Activated CD4-positive, alpha-beta T cell treated with anti-CD3 and anti-CD28 coated beads, Interleukin-2, Interleukin-4, amounts not matched to agents 100 ng/mL and 50 ng/mL, durations not matched to agents 16 hours and 8 hours (primary cell): ENCODE results near the gene RNF151.

Source experiments
- DNase-seq: peaks from one replicate; pipeline ENCODE4 v3.0.0-alpha.2; 2020; ENCODE audit warnings: low spot score

RNF151 gene

GRCh38 chr16:1991588-1991947 is 24.9 kb downstream of the RNF151 start:
- no peak for DNase-seq

GRCh38 chr16:1991948-1992703 is 25.5 kb downstream of the RNF151 start:
- DNase-seq: peak; percentile 98

GRCh38 chr16:1992704-1993317 is 26.2 kb downstream of the RNF151 start:
- DNase-seq: no peak

- DNase-seq: peak; percentile 62
These were observed 27.1 kb downstream of the RNF151 start for GRCh38 chr16:1993731-1994131.

DNA sequence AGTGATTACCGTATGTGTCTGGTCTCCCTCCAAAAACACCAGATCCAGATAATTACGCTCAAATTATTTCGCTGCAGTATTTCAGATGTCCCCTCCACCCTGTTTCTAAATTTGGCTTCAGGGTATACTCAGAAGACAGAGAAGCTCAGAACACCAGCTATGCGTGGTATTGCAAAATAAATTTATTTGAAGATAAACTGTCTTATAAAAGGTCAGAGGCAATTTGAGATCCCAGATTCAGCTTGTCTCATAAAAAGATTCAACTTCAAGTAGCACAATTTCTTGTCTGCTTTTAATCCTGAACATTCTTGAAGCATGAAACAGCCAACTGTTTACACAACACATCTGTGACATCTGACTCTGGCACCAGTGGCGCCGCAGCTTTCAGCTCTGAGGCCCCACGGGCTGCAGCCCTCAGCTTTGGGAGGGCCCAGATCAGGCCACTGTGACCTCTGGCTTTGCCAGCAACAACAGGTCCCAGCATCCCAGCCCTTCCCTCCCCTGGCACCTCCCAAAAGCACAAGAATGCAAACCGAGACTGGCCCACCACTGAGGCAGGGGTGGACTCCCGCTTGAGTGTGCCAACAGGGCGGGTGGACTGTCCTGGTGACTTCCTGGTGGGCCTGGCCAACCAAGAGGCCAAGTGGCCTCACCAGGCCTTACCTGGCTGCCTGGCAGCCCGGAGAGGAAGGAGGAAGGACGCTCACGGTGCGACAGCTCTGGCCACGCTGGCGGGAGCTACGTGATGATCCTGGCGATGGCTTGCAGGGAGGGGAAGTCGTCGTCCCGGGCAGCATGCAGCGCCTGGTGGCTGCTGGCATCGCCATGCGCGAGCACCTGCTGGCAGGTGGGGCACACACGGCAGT is 31.1 kb downstream of the RNF151 start:
- no peak for DNase-seq

DNA sequence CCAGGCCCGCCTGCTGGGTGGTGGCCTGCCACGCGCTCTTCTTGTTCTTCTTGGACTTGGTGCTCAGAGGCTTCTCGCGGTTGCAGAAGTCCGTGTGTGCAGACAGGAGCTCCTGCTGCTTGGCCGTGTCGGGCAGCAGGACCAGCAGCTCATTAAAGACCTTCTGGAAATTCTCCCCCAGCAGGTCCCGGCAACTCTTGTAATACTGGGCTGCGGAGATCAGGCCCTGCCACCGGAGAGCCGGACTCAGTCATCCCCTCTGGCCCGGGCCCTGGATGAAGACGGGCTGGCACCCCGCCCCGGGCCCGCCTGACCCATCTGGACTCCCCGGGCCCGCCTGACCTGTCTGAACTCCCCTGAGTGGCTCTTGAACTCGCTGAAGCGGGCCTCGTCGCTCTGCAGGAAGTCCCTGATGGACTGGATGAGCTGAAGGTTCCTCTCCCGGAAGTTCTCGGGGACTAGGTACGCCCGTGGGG is 31.7 kb downstream of the RNF151 start:
- DNase-seq: no peak

GRCh38 chr16:1998852-1999801 is 32.5 kb downstream of the RNF151 start:
- DNase-seq: no peak

DNA sequence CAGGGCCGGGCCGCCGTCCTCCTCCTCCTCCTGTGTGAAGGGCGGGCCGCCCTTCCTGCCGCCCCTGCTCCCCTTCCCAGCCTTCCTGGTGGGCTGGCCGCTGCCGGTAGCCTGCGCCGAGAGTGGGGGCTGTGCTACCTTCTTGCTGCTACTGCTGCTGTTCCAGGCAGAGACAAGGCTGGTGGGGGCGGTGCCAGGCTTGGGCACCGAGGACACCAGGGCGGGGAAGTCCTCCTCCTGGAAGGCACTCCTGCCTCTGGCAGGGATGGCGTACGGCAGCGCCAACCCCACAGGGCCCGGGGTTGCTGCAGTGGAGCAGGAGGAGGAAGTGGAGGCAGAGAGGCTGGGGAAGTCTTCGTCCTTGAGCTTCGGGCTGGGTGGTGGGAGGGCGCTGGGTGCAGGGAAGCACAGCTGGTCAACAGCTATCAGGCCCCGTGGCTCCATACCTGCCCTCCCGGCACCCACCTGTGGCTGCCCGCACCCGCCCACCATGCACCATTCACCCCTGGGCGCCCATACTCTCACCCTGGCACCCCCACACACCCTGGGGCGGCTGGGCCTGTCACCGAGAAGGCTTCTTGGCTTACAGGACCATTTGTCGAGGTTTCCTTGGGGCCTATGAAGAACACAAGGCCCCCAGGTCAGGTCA is 33.3 kb downstream of the RNF151 start:
- no peak for DNase-seq

GRCh38 chr16:2001035-2001434 is 34.4 kb downstream of the RNF151 start:
- no peak for DNase-seq

- DNase-seq: no peak
These were observed 35.0 kb downstream of the RNF151 start for GRCh38 chr16:2001456-2002355.

DNA sequence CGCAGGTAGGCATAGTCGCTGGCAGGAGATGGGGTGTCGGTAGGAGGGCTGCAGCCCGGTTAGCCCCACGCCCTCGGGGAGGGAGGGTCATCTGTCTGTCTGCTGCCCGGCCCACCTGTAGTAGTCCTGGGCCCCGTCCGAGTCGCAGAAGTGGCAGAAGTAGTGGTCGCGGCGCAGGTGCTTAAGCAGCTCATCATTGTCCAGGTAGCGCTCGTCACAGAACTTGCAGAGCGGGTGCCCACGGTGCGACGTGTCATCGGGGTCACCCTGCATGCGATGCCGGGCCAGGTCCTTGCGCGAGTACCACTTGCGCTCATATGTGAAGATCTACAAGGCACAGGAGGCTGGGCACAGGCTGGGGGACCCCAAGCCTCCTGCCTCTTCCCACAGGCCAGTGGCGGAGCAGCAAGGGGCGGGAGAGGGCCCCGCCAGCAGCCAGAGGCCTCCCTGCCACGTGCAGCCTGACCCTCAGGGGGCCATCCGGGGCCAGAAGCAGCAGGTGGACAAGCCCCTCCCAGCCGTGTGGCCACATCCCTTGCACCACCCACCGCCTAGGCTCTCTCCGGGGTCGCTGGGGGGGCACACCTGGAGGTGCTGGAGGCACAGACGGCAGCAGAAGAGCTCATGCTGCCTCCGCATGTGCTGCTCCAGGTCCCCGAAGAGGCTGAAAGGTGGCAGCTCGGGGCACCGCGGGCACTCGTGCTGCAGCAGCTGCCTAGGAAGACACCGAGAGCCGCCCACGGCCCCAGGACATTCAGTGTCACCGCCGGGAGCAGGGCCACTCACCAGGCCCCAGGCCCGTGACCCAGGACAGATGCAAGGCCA is 36.0 kb downstream of the RNF151 start:
- DNase-seq: no peak

DNA sequence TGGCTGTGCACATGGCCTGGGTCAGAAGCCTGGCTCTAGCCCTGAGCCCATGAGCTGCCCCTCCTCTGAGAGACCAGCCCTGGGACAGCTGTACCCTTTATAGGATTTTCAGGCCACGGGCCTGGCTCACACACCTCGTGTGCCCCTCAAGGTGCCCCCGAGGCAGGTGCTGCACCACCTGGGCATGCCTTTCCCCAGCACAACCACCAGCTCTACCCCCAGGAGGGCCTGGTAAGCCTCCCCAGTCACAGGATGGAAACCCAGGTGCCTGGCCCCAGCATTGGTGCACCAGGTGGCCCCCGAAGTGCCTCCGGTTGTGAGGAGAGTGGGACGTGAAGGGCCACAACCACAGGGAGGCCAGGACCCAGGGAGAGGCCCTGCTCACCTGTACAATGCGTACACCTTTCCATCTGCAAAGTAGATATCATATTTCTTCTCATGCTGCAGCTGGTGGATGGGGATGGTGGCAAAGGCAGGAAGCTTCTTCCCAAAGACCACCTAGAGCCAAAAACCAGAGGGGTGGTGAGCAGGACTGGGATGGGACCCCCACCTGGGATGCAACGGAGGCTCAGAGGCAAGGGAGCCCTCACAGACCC is 36.7 kb downstream of the RNF151 start:
- DNase-seq: no peak

DNA sequence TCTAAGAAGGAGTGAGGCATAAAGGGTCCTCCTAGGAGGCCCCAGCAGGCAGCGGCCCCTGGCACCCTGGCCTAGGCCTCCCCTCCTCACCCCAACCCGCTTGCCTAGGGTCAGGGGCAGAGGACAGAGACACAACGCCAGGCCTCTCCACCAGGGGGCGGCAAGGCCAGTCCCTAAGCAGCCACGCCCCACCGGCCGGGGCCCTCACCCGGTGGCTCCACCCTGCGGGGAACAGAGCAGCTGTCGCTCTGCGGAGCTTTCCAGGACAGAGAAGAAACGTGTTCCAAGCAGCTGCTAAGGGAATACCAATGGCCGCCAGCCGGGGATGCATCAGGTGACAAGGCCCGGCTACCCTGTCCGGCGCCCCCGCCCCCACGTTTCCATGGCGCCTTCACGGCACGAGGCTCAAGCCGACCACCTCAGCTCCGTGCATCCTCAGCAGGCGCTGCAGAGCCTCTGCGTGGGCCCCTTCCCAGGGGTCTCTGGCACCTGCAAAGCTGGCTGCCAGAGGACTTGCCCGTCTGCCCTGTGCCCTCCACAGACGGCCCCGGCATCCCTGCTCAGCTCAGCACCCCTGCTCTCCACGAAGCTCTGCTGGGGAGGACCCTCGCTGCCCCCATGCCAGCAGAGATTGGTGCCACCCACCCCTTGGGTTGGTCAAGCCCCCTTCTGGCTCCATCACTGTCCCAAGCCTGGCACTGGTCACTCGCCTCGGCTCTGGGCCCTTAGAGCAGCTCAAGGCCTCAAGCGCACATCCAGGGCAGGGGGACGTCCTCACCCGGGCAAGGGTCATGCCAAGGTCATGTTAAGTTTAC is 37.4 kb downstream of the RNF151 start:
- DNase-seq: peak; percentile 90

- DNase-seq: no peak
These were observed 38.3 kb downstream of the RNF151 start for GRCh38 chr16:2004795-2005517.

DNA sequence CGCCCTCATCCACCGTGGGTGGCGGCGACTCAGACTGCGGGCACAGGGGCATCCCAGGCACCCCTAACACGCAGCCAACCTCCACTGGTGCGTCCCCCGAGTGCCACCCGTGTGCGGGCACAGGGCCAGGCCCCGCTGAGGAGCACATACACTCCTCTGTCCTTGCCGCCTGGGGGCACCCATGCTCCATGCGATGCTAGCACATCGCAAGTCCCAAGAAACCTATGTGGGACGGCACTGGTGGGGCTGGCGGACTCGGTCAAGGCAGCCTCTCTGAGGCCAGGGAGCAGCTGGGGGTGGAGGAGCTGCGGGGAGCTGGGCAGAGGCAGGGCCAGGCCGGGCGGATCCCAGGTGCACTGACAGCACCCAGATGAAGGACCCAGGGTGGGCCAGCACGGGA is 39.0 kb downstream of the RNF151 start:
- DNase-seq: no peak

- no peak for DNase-seq
These were observed 39.7 kb downstream of the RNF151 start for GRCh38 chr16:2006317-2006716.
